Nephron progenitor cell (in vitro differentiated cells): Measurements from ENCODE around the gene MED7.

Source experiments
- DNase-seq: peaks from one replicate; pipeline ENCODE4 v3.0.0; 2021
- H3K27ac Mint-ChIP-seq: 2 replicates; pipeline ENCODE4 v1.8.0; 2021; ENCODE audit warnings: mild to moderate bottlenecking, moderate library complexity, mixed read lengths
- H3K27me3 Mint-ChIP-seq: 2 replicates; pipeline ENCODE4 v1.8.0; 2021; ENCODE audit warnings: mild to moderate bottlenecking, low read depth, mixed read lengths; ENCODE audit not compliant: poor library complexity
- H3K36me3 Mint-ChIP-seq: 2 replicates; pipeline ENCODE4 v1.8.0; 2021; ENCODE audit warnings: low read depth, mixed read lengths
- H3K4me1 Mint-ChIP-seq: 2 replicates; pipeline ENCODE4 v1.8.0; 2021; ENCODE audit warnings: mixed read lengths
- H3K4me3 Mint-ChIP-seq: 2 replicates; pipeline ENCODE4 v1.8.0; 2021; ENCODE audit warnings: mild to moderate bottlenecking, moderate library complexity, mixed read lengths
- H3K9me3 Mint-ChIP-seq: 2 replicates; pipeline ENCODE4 v1.8.0; 2021; ENCODE audit warnings: mild to moderate bottlenecking, moderate library complexity, mixed read lengths
- TF ChIP-seq, protein P1 (sequence below): fragments of 200-600 bp; sonication (generic); IDR thresholded peaks from 2 replicates; pipeline ENCODE4 v1.5.0; 2021; ENCODE audit warnings: antibody characterized with exemption

Gene MED7

GRCh38 chr5:157165668-157166067 is 23.0 kb upstream of the MED7 start:
- Mint-ChIP-seq H3K36me3 (no peaks in the 10 kb centered on the region), H3K4me1 (no peaks in the 10 kb centered on the region), H3K27me3 (peaks cover 7% of the 10 kb centered on the region), H3K4me3 (no peak overlapping the region), H3K9me3 (peaks cover 5% of the 10 kb centered on the region), H3K27ac (no peak overlapping the region)
- TF ChIP-seq, protein P1, sequence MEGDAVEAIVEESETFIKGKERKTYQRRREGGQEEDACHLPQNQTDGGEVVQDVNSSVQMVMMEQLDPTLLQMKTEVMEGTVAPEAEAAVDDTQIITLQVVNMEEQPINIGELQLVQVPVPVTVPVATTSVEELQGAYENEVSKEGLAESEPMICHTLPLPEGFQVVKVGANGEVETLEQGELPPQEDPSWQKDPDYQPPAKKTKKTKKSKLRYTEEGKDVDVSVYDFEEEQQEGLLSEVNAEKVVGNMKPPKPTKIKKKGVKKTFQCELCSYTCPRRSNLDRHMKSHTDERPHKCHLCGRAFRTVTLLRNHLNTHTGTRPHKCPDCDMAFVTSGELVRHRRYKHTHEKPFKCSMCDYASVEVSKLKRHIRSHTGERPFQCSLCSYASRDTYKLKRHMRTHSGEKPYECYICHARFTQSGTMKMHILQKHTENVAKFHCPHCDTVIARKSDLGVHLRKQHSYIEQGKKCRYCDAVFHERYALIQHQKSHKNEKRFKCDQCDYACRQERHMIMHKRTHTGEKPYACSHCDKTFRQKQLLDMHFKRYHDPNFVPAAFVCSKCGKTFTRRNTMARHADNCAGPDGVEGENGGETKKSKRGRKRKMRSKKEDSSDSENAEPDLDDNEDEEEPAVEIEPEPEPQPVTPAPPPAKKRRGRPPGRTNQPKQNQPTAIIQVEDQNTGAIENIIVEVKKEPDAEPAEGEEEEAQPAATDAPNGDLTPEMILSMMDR = no peak
- DNase-seq = no peak

- no peaks in the 10 kb centered on the region for H3K4me1 Mint-ChIP-seq
- H3K27me3 Mint-ChIP-seq = peaks cover 4% of the 10 kb centered on the region
- H3K27ac Mint-ChIP-seq = no peak overlapping the region
- H3K36me3 Mint-ChIP-seq = no peaks in the 10 kb centered on the region
- H3K4me3 Mint-ChIP-seq = no peak overlapping the region
- peaks cover 2% of the 10 kb centered on the region for H3K9me3 Mint-ChIP-seq
- TF ChIP-seq, protein P1 = no peak
- DNase-seq = no peak
Measured at GRCh38 chr5:157165261-157165660, 22.6 kb upstream of the MED7 start.

- TF ChIP-seq, protein P1 = no peak
- no peak overlapping the region for H3K4me3 Mint-ChIP-seq
- H3K27me3 Mint-ChIP-seq = peaks cover 4% of the 10 kb centered on the region
- no peak for DNase-seq
- H3K36me3 Mint-ChIP-seq = no peaks in the 10 kb centered on the region
- no peaks in the 10 kb centered on the region for H3K9me3 Mint-ChIP-seq
- H3K4me1 Mint-ChIP-seq = no peaks in the 10 kb centered on the region
- no peak overlapping the region for H3K27ac Mint-ChIP-seq
Measured at GRCh38 chr5:157164521-157164920, 21.9 kb upstream of the MED7 start.

DNA sequence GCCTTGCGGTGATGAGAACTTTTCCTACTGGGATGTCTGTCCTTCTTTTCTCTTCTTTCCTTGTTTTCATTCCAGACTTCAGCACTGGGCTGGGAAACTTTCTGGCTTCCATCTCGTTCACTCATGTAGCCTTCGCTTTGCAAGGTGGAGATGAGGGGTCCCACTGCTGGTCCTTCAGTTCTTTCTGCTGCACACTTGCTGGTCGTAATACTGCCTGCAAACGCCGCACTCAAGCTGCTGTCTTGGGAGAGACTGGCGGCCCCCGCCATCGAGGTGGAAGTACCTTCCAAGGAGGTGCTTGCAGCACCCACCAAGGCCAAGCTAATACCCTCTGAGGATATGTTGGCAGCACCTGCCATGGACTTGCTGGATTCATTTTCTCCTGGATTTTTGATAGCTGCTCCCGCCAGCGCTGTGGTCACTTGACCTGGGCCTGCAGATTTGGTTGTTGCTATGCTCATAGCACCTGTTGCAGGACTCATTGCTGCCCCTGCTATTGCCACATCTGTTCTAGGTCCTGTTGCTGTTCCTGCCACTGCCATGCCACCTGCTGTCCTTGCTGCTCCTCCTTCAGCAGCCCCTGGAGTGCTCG is 20.4 kb upstream of the MED7 start:
- Mint-ChIP-seq H3K9me3 (no peaks in the 10 kb centered on the region), H3K27ac (peak overlapping the region; percentile 67), H3K4me1 (no peaks in the 10 kb centered on the region), H3K4me3 (no peak overlapping the region), H3K27me3 (peaks cover 4% of the 10 kb centered on the region), H3K36me3 (no peaks in the 10 kb centered on the region)
- TF ChIP-seq, protein P1 = no peak
- no peak for DNase-seq

- H3K4me1 Mint-ChIP-seq = no peaks in the 10 kb centered on the region
- H3K4me3 Mint-ChIP-seq = no peak overlapping the region
- no peaks in the 10 kb centered on the region for H3K9me3 Mint-ChIP-seq
- DNase-seq = no peak
- H3K27me3 Mint-ChIP-seq = peaks cover 4% of the 10 kb centered on the region
- TF ChIP-seq, protein P1 = no peak
- no peaks in the 10 kb centered on the region for H3K36me3 Mint-ChIP-seq
- no peak overlapping the region for H3K27ac Mint-ChIP-seq
Measured at GRCh38 chr5:157161996-157162395, 19.3 kb upstream of the MED7 start.

DNA sequence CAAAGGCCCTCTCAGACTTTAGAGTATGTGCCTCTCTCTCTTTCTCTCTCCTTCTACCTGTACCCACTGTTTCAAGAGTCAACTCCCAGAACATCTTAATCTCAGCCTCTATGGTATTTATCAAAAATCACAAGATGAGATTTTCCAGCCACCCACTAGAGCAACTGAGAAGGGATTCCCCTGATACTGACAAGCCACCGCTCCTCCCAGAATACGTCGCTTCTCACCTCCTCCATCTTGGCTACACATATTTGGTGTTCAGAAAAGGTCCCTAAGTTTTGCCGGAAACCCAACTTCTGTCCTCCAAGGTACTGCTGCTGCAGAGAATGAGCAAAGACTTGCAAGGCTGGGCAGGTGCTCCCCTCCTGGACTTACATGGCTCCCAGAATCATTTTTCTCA is 17.3 kb upstream of the MED7 start:
- Mint-ChIP-seq H3K36me3 (no peaks in the 10 kb centered on the region), H3K4me1 (no peaks in the 10 kb centered on the region), H3K27ac (no peak overlapping the region), H3K9me3 (no peaks in the 10 kb centered on the region), H3K4me3 (no peak overlapping the region), H3K27me3 (peaks cover 3% of the 10 kb centered on the region)
- TF ChIP-seq, protein P1 = no peak
- no peak for DNase-seq
